GM21576 (cell line): ENCODE data around the gene MTSS2.
"Not testable (repeated sequence)": the region's sequence is repeated elsewhere in the genome, so short reads cannot be mapped to it uniquely, and the experiment has no call there.

Source experiments
- ATAC-seq: cut with Tn5 transposase; IDR thresholded peaks from one replicate; pipeline ENCODE4 v1.9.1; 2021; ENCODE audit warnings: mild to moderate bottlenecking, moderate library complexity; ENCODE audit not compliant: unreplicated experiment

The MTSS2 gene

GRCh38 chr16:70676675-70677498 is 9.0 kb downstream of the MTSS2 start:
- no peak for ATAC-seq

GRCh38 chr16:70675851-70676513 is 9.9 kb downstream of the MTSS2 start:
- no peak for ATAC-seq

GRCh38 chr16:70674221-70675014 is 11.4 kb downstream of the MTSS2 start:
- ATAC-seq, result no peak

GRCh38 chr16:70670938-70671337 is 14.9 kb downstream of the MTSS2 start:
- not testable (repeated sequence) for ATAC-seq

GRCh38 chr16:70670175-70670574 is 15.7 kb downstream of the MTSS2 start:
- ATAC-seq, result no peak

- no peak for ATAC-seq
Observed at GRCh38 chr16:70665806-70666735, 19.8 kb downstream of the MTSS2 start.

GRCh38 chr16:70665113-70665694 is 20.6 kb downstream of the MTSS2 start:
- ATAC-seq, result no peak

- no peak for ATAC-seq
Observed at GRCh38 chr16:70664325-70665112, 21.3 kb downstream of the MTSS2 start.

GRCh38 chr16:70663524-70664324 is 22.1 kb downstream of the MTSS2 start:
- ATAC-seq, result no peak

- ATAC-seq, result no peak
Observed at GRCh38 chr16:70662991-70663523, 22.8 kb downstream of the MTSS2 start.

- ATAC-seq, result no peak
Observed at GRCh38 chr16:70661918-70662641, 23.8 kb downstream of the MTSS2 start.

- no peak for ATAC-seq
Observed at GRCh38 chr16:70661534-70661917, 24.3 kb downstream of the MTSS2 start.

GRCh38 chr16:70660672-70661350 is 25.0 kb downstream of the MTSS2 start:
- ATAC-seq, result no peak

GRCh38 chr16:70659953-70660671 is 25.7 kb downstream of the MTSS2 start:
- no peak for ATAC-seq

- no peak for ATAC-seq
Observed at GRCh38 chr16:70659546-70659945, 26.3 kb downstream of the MTSS2 start.

GRCh38 chr16:70658921-70659320 is 26.9 kb downstream of the MTSS2 start:
- no peak for ATAC-seq
